LHCN-M2 (cell line): ENCODE results near the gene IRF9. TPM values are rescaled to one million over a fixed set of nuclear protein-coding genes. Genes with fewer than 3 reads are reported as not detected.
"Not testable (repeated sequence)": the region's sequence is repeated elsewhere in the genome, so short reads cannot be mapped to it uniquely, and the experiment has no call there.

ENCODE experiments used
- DNase-seq: peaks from one replicate; pipeline ENCODE4 v3.0.0-alpha.2; 2012; ENCODE audit warnings: low read depth
- total RNA-seq: library from RNA; depleted of rRNA; stranded (reverse); fragments of >200 nt; gene quantifications from 2 replicates; pipeline ENCODE4 v1.2.3, GENCODE V29; 2014

Gene IRF9
- total RNA-seq, 1 experiment from 2014 or later: 70.1 TPM

DNA sequence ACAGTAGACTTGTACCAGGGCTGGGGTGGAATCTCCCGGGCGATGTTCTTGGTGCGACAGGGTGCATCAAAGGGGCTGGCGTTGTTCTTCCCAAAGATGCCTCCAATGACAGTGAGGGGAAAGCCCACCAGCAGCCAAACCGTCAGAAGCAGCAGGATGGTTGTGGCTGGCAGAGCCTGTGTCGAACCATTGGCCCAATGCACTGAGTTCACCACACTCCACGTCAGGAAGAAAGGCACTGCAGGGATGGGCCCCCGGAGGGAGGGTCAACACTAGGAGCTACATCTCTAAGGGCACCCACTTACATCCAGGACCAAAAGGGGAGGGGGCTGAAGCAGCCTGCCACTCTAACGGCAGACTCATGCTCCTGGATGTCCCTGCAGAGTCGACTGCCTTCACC is 29.4 kb downstream of the IRF9 start:
- no peak for DNase-seq

DNA sequence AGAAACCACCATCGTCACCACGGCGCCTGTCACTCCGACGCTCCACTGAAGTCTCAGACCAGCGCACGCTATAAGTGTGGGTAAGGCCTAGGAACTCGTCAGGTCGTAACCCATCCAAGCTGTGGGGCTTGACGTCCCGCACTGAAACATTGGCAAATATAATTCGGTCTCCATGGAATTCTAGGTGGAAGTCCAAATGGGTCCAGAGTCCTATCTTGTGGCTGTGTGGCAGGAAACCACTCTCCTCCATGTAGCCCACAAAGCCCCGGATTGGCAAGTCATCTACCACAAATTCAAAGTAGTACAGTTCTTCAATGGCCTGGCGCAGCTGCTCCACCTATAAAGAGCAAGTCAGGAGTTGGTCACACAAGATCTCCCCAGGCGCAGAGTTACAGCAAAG is 31.9 kb downstream of the IRF9 start:
- no peak for DNase-seq

DNA sequence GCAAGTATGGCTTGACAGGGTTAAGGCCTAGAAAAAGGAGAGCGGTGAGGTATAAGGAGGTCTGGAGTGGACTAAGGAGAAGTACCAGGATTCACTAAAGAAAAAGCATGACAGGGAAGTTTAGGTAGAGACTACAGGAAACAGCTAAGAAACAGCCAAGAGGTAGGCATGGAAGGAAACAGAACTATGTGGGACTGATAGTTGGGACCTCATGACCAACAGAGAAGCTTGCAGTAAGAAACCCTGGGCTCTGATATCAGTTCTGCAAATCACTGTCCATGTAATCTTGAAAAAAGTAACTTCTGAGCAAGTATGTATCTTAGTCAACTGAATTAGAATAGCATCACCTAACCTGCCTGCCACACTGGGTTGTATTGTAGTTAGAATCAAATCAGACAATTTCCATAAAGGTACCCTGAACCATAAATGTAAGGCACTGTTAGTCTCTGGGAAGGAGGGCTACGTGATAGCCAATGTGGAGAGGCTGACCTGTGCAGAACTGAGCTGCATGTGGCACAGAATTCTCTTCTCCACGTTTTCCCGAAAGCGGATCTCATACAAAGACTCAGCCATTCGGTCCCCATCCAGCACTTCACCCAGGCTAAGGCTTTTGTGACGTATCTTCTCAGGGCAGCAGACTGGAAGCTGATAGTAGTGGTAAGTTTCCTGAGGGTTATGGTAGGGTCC is 33.3 kb downstream of the IRF9 start:
- no peak for DNase-seq

DNA sequence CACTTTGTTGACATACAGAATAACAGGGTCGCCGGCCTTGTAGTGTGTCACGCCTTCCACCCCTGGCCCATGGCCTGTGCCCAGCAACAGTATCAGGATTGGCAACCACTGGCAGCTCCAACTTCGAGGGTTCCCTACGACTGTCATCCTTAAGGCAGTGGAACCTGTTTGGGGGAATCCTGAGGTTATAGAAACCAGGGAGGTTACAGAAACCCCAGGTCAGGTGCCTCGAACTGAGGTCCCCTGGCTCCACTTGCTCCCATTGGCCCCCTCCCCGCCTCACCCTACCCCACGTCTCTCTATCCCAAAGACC is 33.8 kb downstream of the IRF9 start:
- no peak for DNase-seq

DNA sequence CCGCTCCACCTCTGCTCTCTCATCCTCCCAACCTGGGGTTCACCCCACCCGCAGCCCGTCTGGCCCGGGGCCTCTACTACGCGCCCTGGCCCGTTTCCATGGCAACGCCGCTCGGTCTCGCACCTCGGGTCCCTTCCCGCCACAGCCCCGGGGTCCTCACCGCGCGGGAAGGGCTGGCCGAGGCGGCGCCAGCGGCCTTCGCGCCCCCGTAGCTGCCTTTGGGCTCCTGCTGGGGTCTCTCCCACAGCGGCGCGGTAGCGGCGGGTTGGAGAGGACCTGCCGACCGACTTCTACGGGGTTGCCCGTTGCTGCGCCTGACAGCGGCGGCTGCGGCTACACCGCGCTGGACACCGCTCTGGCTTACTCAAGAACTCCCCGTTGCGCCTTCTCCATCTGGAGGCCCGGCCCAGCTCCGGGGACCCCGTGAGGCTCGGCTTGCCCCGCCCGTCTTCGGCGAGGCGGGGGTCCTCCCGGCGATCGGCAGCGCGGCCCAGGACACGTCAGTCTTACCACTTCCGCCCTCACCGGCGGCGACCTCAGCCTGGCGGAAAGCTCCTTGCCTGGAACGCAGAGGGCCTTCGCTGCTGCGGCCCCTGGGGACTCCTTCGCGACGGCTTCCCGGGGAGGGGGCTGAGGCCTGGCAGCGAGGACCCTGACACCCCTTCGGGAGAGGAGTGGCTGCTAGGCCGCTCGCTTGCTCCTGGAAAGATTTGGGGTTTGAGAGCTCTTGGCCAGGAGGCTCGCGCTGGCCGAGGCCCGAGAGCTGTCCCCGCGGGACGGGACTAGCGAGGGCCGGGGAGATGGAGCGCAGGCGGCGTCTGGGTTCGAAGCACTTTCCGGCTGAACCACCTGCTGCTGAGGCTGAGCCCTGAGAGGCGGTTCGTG is 34.4 kb downstream of the IRF9 start, which contains the start of gene TM9SF1:
Gene TM9SF1, minus strand, starts transcription at position 256 of the 885 bp plus-strand sequence. CDS start 422 bp downstream, outside the sequence.
- peak; percentile 84 for DNase-seq

DNA sequence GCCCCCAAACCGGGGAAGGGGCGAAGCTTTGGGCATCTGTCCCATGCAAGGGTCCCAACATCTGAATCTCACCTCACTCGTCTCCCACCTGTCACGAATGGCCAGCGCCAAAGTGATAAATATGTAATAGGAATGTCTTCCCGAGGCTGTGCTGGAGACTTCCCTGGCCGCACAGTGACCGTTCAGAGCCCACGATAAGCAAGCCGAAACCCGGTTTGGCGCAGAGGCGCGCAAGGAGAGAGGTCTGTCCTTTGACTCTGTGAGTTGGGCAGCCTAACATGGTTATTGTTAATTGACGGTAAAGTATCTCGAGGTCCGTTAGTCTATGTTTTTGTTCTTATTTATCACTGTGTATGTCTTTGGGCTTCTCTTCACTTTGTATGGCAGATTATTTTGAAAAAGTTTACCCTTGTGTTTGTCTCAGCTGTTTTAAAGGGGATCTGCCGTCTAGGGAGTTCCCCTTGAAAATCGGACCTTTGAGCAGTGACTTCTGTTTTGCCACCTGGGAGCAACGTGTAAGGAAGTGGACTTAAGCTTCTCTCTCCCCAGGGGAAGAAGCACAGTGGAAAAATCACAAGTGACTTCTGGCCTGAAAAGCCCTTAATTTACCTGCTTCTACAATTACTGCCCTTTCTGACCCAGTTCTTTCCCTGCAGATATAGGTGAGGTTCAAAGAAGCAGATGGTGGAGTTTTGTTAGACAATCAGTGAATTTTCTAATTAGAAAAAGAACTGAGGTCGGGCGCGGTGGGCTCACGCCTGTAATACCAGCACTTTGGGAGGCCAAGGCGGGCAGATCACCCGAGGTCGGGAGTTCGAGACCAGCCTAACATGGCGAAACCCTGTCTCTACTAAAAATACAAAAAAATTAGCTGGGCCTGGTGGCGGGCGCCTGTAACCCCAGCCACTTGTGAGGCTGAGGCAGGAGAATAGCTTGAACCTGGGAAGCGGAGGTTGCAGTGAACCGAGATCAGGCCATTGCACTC is 35.3 kb downstream of the IRF9 start:
- DNase-seq: peak; percentile 20

DNA sequence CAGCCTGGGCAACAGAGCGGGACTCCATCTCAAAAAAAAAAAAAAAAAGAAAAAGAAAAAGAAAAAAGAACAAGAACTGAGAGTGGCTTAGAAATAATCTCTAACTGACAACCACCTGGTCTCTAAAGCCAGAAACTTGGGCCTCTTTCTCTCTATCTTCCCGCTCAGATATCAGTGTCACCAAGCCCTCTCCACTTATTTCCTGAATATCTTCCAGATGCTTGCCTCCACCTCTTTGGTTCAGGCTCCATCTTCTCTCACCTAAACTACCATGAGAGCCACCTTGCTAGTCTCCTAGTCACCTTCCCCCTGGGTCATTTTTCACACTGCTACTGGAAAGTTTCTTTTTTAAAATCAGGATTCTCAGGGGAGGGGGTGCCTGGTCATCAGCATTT is 36.0 kb downstream of the IRF9 start:
- DNase-seq: no peak

DNA sequence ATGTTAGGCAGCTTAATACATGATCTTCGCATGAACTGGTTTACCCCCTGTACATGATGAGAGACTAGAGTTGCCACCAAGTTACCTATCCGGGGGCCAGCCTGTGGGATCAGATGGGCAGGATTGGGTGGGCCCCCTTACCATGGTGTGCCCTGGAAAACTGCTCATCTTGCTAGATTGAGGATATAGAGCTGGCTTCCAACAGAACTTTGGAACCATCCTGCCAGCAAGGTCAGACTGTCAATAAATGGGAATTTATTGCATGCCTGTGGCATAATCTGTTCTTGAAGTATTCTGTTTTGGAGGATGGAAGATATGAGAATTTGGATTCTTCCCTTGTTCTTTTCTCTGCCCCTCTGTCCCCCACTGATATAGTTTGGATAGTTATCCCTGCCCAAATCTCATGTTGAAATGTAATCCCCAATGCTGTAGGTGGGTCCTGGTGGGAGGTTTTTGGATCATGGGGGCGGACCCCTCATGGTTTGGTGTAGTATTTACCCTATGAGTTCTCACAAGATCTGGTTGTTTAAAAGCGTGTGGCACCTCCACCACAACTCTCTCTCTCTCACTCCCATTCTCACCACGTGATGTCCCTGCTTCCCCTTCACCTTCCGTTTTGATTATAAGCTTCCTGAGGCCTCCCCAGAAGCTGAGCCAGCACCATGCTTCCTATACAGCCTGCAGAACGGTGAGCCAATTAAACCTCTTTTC is 37.9 kb downstream of the IRF9 start:
- no peak for DNase-seq

DNA sequence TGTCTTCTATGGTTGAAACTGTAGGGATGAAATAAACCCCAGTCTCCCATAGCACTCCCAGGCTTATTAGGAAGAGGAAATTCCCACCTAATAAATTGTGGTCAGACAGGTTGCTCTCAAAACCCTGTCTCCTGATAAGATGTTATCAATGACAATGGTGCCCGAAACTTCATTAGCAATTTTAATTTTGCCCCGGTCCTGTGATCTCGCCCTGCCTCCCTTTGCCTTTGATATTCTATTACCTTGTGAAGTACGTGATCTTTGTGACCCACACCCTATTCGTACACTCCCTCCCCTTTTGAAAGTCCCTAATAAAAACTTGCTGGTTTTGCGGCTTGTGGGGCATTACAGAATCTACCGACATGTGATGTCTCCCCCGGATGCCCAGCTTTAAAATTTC is 41.5 kb downstream of the IRF9 start:
- not testable (repeated sequence) for DNase-seq

DNA sequence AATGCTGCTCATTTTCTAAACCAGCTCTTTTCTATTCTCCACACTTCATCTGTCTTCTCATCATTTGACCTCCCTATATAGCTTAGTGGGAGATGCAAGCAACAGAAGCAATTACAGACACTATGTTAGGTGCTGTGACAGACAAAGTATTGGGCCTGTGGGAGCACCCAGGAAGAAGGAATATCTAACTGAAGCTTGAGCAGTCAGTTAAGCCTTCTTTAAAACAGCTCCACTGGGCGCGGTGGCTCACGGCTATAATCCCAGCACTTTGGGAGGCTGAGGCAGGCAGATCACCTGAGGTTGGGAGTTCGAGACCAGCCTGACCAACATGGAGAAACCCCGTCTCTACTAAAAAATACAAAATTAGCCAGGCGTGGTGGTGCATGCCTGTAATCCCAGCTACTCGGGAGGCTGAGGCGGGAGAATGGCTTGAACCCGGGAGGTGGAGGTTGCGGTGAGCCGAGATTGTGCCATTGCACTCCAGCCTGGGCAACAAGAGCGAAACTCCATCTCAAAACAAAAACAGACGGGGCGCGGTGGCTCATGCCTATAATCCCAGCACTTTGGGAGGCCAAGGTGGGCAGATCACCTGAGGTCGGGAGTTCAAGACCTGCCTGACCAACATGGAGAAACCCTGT is 42.3 kb downstream of the IRF9 start:
- not testable (repeated sequence) for DNase-seq

DNA sequence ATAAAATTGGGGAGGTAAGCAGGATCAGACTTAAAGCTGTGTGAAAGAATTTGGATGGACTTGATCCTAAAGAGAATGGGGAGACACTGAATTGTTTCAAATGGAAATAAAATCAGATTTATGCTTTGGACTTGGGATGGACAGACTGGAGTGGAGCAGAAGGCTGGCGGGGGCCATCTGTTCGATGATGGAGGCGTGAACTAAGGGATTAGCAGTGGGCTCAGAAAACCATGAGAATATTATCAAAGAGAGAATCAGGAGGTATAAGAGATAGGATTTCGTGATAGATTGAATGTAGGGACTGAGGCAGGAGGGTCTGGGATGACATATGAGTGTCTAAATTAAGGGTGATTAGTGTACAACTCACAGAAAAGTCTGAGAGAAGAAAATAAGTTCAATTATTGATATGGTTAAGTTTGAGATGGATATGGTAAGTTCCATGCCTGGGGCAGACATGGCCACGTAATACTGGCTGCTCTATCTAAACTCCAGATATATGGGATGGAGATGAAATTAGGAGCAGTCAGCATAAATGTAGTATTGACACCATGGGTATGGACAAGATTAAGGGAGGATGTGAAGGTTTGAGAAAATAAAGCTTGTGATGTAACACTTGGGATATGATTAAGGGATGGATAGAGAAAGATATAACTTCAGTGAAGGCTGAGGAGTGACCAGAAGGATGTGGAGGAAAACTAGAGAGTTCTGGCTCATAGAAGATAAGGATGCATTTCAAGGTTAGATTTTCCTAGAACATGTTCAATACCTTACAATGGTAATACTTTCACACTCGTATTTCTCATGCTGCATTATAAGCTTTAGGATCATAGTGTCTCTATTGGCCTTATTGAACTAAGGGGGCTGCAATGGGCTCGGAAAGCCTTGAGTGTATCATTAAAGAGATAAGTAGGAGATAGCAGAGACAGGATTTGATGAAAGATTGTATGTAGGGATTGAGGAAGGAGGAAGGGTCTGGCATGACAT is 43.4 kb downstream of the IRF9 start:
- no peak for DNase-seq

DNA sequence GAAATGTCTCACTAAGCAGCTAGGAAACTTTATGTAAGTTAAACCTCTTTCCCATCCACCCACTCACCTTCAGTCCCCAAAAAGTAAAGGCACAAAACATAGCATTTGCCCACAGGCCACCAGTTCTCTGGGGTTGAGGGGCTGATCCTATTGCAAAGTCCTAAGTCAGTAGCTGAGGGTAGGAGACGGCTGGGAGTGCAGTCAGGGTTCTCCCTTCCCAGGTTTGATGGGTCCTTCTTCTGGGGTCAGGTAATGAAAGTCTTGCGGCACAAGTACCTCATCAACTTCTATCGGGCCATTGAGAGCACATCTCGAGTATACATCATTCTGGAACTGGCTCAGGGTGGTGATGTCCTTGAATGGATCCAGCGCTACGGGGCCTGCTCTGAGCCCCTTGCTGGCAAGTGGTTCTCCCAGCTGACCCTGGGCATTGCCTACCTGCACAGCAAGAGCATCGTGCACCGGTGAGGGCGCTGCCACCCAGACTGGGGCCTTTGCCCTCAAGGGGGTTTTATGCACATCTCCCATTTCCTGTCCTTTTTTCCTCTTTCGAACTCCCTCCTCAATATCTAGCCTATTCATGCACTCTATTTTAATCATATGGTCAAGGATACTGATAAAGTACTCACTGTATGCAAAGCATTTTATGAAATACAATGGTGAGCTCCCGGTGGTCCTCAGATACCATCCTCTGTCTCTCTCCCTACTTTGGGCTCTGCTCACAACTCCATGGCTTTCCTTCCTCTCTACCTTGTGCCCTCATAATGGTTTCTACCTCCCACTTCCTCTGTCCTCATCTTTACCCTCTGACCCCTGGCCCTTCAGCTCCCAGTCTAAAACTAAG is 45.4 kb downstream of the IRF9 start:
- no peak for DNase-seq

DNA sequence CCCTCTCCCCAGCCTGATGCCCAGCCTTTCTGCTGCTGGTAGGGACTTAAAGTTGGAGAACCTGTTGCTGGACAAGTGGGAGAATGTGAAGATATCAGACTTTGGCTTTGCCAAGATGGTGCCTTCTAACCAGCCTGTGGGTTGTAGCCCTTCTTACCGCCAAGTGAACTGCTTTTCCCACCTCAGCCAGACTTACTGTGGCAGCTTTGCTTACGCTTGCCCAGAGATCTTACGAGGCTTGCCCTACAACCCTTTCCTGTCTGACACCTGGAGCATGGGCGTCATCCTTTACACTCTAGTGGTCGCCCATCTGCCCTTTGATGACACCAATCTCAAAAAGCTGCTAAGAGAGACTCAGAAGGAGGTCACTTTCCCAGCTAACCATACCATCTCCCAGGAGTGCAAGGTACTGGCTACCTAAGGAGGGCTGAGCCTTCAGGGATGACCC is 46.1 kb downstream of the IRF9 start:
- DNase-seq: no peak

DNA sequence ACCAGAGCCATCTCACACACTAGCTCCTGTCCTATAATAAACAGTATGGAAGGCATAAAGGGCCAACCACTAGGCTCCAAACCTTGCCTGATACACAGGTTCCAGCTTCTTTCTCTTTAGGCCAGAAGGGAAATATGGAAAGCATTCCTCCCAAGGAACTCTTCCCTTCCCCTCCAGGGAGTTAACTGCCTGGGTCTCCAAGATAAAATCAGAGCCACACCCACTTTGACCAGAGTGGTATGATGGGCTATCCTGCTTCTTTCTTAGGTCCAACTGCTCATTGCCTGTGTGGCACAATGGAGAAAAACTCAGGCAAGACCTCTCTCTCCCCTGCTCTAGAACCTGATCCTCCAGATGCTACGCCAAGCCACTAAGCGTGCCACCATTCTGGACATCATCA is 46.6 kb downstream of the IRF9 start:
- no peak for DNase-seq

DNA sequence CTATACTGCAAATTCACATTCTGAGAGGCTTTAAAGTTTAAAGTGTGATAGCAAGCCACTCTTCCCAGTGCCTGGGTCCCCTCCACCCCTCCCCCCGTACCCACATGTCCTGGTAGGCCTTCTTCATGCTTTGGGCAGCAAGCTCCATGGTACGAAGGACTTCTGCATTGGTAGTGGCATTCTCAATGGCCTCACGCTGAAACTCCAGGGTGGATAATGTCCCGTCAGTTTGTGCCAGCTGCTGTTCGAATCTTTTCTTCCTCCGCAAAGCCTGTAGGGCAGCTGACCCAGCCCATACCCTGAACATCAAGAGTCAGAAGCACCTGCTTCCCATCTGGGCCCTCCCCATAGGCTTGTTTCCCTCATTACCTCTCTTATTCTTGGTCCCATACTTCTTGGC is 50.2 kb downstream of the IRF9 start:
- no peak for DNase-seq

DNA sequence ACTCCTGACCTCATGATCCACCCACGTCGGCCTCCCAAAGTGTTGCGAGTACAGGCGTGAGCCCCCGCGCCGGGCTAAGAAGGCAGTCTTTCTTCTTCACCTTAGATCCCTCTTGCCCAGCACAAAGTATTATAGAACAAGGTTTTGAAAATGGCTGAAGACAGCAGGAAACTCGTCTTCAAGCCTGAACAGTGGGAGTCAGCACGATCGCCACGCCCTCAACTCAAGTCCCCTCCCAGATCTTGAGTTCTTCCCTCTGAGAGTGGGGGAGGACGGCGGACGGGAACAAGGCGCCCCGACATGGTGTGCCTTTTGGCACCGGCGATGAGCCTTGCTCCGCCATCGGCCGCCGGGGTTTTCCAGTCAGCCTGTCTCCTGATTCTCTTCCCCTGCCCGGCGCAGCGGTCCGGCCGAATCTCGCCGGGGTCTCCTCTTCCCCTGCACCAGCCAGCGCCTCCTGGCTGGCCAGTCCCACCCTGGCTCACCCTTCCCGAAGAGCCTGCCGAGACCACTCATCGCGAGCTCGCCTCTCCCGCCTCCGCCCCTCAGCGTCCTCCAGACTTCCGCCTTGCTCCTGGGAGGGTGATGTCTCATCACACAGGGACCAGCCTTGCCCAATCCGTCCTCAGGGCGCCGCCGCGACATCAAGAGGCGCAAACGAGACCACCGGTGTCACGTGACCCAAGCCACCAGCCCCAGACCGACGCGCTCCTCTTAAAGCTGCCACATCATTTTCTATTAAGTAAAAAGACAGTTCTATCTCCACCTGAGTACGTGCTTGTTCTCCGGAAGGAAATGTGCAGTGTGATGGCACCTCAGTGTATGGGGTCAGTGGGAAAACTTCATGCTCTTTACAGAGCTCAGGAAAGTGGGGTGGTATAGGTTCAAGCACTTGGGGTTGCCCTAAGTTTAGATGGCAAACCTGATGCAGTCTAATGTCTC is 52.1 kb downstream of the IRF9 start, which contains the start of gene CHMP4A:
Gene CHMP4A, minus strand, starts transcription at position 565 of the 942 bp plus-strand sequence. Its CDS starts 49 bp downstream, at position 516.
- peak; percentile 98 for DNase-seq
